GM21367 (cell line): Measurements from ENCODE around the gene ABCB4.

Experiments used
- ATAC-seq: cut with Tn5 transposase; IDR thresholded peaks from one replicate; pipeline ENCODE4 v1.9.1; 2021; ENCODE audit not compliant: unreplicated experiment

The ABCB4 gene

GRCh38 chr7:87475359-87476178, at the start of gene ABCB4:
ABCB4 (minus strand) TSS chr7:87475680; CDS start chr7:87475465, 215 bp downstream.
- peak; percentile 15 for ATAC-seq

GRCh38 chr7:87518735-87519134, 43.3 kb upstream of the ABCB4 start:
- no peak for ATAC-seq

GRCh38 chr7:87517891-87518290, 42.4 kb upstream of the ABCB4 start:
- no peak for ATAC-seq

- no peak for ATAC-seq
Measured at GRCh38 chr7:87517136-87517815, 41.8 kb upstream of the ABCB4 start.

- no peak for ATAC-seq
Measured at GRCh38 chr7:87513735-87514335, 38.4 kb upstream of the ABCB4 start.

- ATAC-seq: no peak
Measured at GRCh38 chr7:87512906-87513305, 37.4 kb upstream of the ABCB4 start.

GRCh38 chr7:87511510-87511909, 36.0 kb upstream of the ABCB4 start:
- ATAC-seq: no peak

- ATAC-seq: no peak
Measured at GRCh38 chr7:87510411-87510875, 35.0 kb upstream of the ABCB4 start.

- no peak for ATAC-seq
Measured at GRCh38 chr7:87507446-87507845, 32.0 kb upstream of the ABCB4 start.

- no peak for ATAC-seq
Measured at GRCh38 chr7:87506246-87507180, 31.0 kb upstream of the ABCB4 start.

- ATAC-seq: no peak
Measured at GRCh38 chr7:87505557-87506245, 30.2 kb upstream of the ABCB4 start.

GRCh38 chr7:87505122-87505521, 29.6 kb upstream of the ABCB4 start:
- ATAC-seq: no peak

- no peak for ATAC-seq
Measured at GRCh38 chr7:87499494-87499893, 24.0 kb upstream of the ABCB4 start.

GRCh38 chr7:87498893-87499292, 23.4 kb upstream of the ABCB4 start:
- no peak for ATAC-seq

- ATAC-seq: no peak
Measured at GRCh38 chr7:87497482-87497881, 22.0 kb upstream of the ABCB4 start.

GRCh38 chr7:87495366-87495765, 19.9 kb upstream of the ABCB4 start:
- no peak for ATAC-seq

- ATAC-seq: no peak
Measured at GRCh38 chr7:87494454-87494853, 19.0 kb upstream of the ABCB4 start.

- ATAC-seq: no peak
Measured at GRCh38 chr7:87483131-87483530, 7.7 kb upstream of the ABCB4 start.

GRCh38 chr7:87482115-87482514, 6.6 kb upstream of the ABCB4 start:
- ATAC-seq: no peak

GRCh38 chr7:87480386-87480785, 4.9 kb upstream of the ABCB4 start:
- ATAC-seq: no peak
